Thymus (tissue), 11 donors: Measurements from ENCODE around the gene PCNT. TPM values are rescaled to one million over a fixed set of nuclear protein-coding genes. Genes with fewer than 3 reads are reported as not detected.
"Not testable (repeated sequence)": the region's sequence is repeated elsewhere in the genome, so short reads cannot be mapped to it uniquely, and the experiment has no call there.

Experiments
- DNase-seq, 9 donors: peaks; one replicate each; pipeline ENCODE4 v3.0.0-alpha.2; 2013; ENCODE audit warnings: low spot score in 9 of 9, low read depth in 6 of 9, missing footprints in 1 of 9
- H3K27ac ChIP-seq, 2 donors: one replicate each; pipeline ENCODE4 v1.5.1; 2013; ENCODE audit warnings: control low read depth in 1 of 2, low read depth in 1 of 2, low read length in 1 of 2, mild to moderate bottlenecking in 1 of 2, moderate library complexity in 1 of 2
- H3K27me3 ChIP-seq, 2 donors: one replicate each; pipeline ENCODE4 v1.5.1; 2013; ENCODE audit warnings: low read length in 1 of 2; ENCODE audit not compliant: control insufficient read depth in 2 of 2, insufficient read depth in 1 of 2
- H3K36me3 ChIP-seq, 2 donors: one replicate each; pipeline ENCODE4 v1.5.1; 2013; ENCODE audit warnings: low read length in 1 of 2, mild to moderate bottlenecking in 1 of 2, moderate library complexity in 1 of 2; ENCODE audit not compliant: control insufficient read depth in 2 of 2, insufficient read depth in 2 of 2
- H3K4me1 ChIP-seq, 2 donors: one replicate each; pipeline ENCODE4 v1.5.1; 2013; ENCODE audit warnings: low read length in 2 of 2; ENCODE audit not compliant: control insufficient read depth in 2 of 2, insufficient read depth in 2 of 2
- H3K4me3 ChIP-seq, 2 donors: one replicate each; pipeline ENCODE4 v1.5.1; 2013; ENCODE audit warnings: low read length in 2 of 2, control low read depth in 1 of 2, mild to moderate bottlenecking in 1 of 2
- H3K9me3 ChIP-seq, 2 donors: one replicate each; pipeline ENCODE4 v1.5.1; 2013; ENCODE audit warnings: low read length in 1 of 2, mild to moderate bottlenecking in 1 of 2; ENCODE audit not compliant: control insufficient read depth in 2 of 2, insufficient read depth in 1 of 2
- WGBS: extraction: QIAGEN DNeasy Blood & Tissue Kit; methylation state at CpG from one replicate; pipeline ENCODE4 v1.1.7; 2013; 5-methylcytosine and 5-hydroxymethylcytosine counted together
- polyA plus RNA-seq: library from polyadenylated mRNA; stranded (reverse); fragments of 200-250 nt; gene quantifications from one replicate; pipeline ENCODE4 v1.2.3, GENCODE V29; 2013
- total RNA-seq: library from RNA; stranded (reverse); fragments of 120-200 nt; gene quantifications from one replicate; pipeline ENCODE4 v1.2.4, GENCODE V29; 2013
- donor health status: healthy.

The PCNT gene
- total and polyA plus RNA-seq, 2 donors, result 16.7 to 20.7 TPM

DNA sequence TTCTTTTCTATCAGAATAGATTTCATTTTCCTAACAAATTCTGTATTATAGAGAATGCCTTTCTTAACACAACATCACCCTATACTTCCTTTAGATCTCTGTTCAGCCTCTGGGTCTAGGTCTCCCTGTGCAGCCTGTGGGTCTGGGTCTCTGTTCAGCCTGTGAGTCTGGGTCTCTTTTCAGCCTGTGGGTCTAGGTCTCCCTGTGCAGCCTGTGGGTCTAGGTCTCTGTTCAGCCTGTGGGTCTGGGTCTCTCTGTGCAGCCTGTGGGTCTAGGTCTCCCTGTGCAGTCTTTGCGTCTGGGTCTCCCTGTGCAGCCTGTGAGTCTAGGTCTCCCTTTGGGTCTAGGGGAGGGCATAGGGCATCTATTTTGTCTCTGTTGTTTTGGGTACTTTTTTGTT is 75.2 kb downstream of the PCNT start:
- H3K9me3 ChIP-seq, result no peaks in the 10 kb centered on the region
- no peak for DNase-seq
- no peaks in the 10 kb centered on the region for H3K4me1 ChIP-seq
- H3K36me3 ChIP-seq, result peaks cover 65 to 78% of the 10 kb centered on the region in 2 donors
- no peak overlapping the region for H3K4me3 ChIP-seq
- no peak overlapping the region for H3K27ac ChIP-seq
- WGBS, result 100% methylated on average over 1 of the region's 1 CpG
- no peaks in the 10 kb centered on the region for H3K27me3 ChIP-seq

DNA sequence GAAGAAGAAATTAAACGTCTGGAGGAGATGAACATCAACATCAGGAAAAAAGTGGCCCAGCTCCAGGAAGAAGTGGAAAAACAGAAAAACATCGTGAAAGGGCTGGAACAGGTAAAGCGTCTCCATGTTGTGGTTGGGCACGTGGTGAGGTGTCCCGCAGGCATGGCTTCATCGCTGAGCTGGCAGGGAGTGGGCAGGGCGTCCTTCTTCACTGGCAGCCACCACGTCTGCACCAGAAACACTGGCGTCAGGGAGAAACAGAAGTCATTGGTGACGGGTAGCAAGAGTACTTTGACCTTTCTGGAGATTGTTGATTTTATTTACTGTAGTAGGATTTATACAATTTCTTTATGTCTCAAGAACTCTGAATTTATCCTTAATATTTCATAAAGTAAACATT is 75.7 kb downstream of the PCNT start:
- no peak overlapping the region for H3K4me3 ChIP-seq
- H3K27me3 ChIP-seq, result no peaks in the 10 kb centered on the region
- peaks cover 64 to 78% of the 10 kb centered on the region in 2 donors for H3K36me3 ChIP-seq
- no peak for DNase-seq
- no peak overlapping the region for H3K27ac ChIP-seq
- WGBS, result 97% methylated on average over 10 of the region's 10 CpGs
- no peaks in the 10 kb centered on the region for H3K9me3 ChIP-seq
- no peaks in the 10 kb centered on the region for H3K4me1 ChIP-seq

DNA sequence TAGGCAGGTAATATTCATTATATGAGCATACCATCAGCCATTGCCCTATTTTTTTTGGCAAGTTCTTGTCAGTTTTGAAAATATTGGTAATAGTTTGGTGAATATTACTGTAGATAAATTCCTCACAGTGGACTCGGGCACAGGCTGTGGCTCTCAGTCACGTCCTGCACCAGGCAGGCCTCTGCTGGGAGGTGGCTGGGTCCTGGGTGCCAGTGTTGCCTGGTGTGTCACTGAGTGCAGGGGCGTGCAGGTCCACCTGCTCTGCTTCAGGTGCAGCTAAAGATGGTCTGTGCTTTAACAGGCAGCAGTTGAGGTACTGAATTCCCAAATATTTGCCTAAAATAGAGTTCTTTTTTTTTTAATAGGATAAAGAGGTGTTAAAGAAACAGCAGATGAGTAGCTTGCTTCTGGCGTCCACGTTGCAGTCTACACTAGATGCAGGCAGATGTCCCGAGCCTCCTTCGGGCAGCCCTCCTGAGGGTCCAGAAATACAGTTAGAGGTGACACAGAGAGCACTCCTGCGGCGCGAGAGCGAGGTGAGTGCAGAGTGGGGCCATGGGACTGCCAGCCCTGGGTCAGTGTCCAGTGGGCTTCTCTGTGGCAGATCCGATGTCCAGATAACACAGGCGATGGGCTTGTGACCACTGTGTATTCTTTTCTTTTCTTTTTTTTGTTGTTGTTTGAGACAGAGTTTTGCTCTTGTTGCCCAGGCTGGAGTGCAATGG is 77.4 kb downstream of the PCNT start:
- Histone ChIP-seq H3K9me3 (no peaks in the 10 kb centered on the region), H3K4me3 (no peak overlapping the region), H3K36me3 (peaks cover 55 to 76% of the 10 kb centered on the region in 2 donors), H3K27me3 (no peaks in the 10 kb centered on the region), H3K27ac (no peak overlapping the region), H3K4me1 (no peaks in the 10 kb centered on the region)
- 98% methylated on average over 13 of the region's 13 CpGs for WGBS
- DNase-seq, result no peak

DNA sequence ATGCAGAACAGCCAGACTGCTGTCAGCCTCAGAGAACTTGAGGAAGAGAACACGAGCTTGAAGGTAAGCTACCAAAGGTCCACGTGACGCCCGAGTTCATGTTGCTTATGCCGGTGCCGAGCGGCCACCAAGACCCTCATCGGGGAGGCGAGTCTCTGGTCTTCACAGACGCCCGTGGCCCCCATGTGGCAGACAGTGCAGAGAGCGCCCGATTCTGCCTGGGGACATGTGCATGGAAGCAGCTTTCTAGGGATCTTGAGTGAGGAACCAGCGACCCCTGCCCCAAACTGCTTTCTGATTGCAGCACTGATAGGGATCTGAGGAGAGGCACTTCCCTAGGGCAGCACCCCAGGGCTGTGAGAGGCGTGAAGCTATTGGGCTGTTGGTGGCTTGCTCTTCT is 78.5 kb downstream of the PCNT start:
- H3K9me3 ChIP-seq, result no peaks in the 10 kb centered on the region
- no peak overlapping the region for H3K27ac ChIP-seq
- peaks cover 49 to 69% of the 10 kb centered on the region in 2 donors for H3K36me3 ChIP-seq
- no peaks in the 10 kb centered on the region for H3K4me1 ChIP-seq
- 97% methylated on average over 15 of the region's 15 CpGs for WGBS
- DNase-seq, result no peak
- no peaks in the 10 kb centered on the region for H3K27me3 ChIP-seq
- H3K4me3 ChIP-seq, result no peak overlapping the region

DNA sequence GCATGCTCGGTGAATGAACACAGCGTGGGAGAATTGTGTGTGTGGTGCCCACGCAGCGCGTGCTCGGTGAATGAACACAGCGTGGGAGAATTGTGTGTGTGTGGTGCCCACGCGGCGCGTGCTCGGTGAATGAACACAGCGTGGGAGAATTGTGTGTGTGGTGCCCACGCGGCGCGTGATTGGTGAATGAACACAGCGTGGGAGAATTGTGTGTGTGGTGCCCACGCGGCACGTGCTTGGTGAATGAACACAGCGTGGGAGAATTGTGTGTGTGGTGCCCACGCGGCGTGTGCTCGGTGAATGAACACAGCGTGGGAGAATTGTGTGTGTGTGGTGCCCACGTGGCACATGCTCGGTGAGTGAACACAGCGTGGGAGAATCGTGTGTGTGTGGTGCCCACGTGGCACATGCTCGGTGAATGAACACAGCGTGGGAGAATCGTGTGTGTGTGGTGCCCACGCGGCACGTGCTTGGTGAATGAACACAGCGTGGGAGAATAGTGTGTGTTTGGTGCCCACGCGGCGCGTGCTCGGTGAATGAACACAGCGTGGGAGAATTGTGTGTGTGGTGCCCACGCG is 79.4 kb downstream of the PCNT start:
- not testable (repeated sequence) for DNase-seq, H3K4me1 ChIP-seq, H3K27me3 ChIP-seq, H3K27ac ChIP-seq, H3K9me3 ChIP-seq, H3K4me3 ChIP-seq
- H3K36me3 ChIP-seq, result peaks cover 40 to 60% of the 10 kb centered on the region in 2 donors
- WGBS, result 99% methylated on average over 47 of the region's 47 CpGs

DNA sequence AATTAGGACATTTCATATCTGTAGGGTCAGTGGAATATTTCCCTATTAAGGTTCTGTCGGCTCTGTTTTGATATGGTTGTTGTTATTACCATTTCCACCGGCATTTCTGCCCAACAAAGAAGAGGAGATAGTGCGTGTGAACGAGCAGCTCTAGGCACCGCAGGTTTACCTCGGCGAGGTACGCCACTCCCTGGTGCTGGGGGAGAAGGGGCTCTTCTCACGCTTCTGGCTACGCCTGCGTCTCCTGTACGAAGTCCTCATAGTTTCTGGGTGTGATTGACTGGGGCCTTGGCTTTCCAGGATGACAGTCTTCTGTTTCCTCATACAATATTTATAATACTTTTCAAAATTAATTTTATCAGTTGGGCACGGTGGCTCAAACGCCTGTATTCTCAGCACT is 80.3 kb downstream of the PCNT start:
- peaks cover 32 to 52% of the 10 kb centered on the region in 2 donors for H3K36me3 ChIP-seq
- DNase-seq, result no peak
- 97% methylated on average over 14 of the region's 14 CpGs for WGBS

DNA sequence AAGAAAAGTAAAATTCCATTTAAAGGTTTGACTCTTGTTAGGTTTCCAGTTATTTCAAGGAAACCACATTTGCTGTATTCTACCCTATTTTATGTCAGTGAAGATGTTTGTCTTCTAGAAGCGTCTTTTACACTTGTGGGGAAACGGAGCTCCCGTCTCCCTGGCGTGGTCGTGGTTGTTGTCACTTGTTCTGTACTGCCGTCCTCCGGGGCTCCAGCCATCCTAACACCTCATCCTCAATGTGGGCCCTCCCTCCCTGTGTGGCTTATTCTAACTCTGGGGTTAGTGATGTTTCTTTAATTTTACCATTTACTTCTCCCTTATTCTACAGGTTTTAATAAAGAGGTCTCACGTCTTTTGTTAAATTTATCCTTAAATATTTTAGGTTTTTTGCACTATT is 82.0 kb downstream of the PCNT start:
- no peaks in the 10 kb centered on the region for H3K4me1 ChIP-seq
- H3K4me3 ChIP-seq, result no peak overlapping the region
- no peaks in the 10 kb centered on the region for H3K9me3 ChIP-seq
- H3K27me3 ChIP-seq, result no peaks in the 10 kb centered on the region
- DNase-seq, result no peak
- no peak overlapping the region for H3K27ac ChIP-seq
- 98% methylated on average over 8 of the region's 8 CpGs for WGBS
- H3K36me3 ChIP-seq, result peaks cover 36 to 47% of the 10 kb centered on the region in 2 donors

More for the DNA sequence above, 80.3 kb downstream of the PCNT start:
- no peak overlapping the region for H3K4me3 ChIP-seq
- H3K27ac ChIP-seq, result no peak overlapping the region
- H3K27me3 ChIP-seq, result no peaks in the 10 kb centered on the region
- H3K9me3 ChIP-seq, result no peaks in the 10 kb centered on the region
- no peaks in the 10 kb centered on the region for H3K4me1 ChIP-seq

DNA sequence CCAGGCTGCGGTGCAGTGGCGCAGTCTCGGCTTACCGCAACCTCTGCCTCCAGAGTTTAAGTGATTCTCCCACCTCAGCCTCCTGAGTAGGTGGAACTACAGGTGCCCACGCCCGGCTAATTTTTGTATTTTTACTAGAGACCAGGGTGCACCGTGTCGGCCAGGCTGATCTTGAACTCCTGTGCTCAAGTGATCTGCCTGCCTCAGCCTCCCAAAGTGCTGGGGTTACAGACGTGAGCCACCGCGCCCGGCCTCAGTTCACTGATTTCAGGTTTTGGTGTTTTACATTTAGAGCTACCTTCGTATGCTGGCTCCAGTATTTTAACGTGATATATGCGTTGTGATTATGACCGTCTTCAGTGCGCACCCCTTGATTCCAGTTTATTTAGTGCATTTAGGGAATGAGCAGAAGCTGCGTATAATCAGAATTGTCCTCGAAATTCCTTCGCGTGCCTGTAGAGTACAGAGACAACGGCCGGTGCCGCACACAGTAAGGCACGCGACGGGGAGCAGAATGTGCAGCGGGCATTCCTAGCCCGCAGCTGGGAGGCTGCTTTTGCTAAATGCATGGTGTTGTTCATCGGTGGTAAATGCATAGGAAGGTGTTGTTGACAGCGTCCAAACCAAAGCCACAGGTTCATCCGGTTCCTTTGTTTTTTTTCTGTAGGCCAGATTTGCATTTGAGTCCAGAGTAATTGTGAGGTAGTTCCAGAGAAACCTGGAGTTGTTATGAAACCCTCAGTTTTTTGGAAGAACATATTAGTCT is 85.9 kb downstream of the PCNT start:
- DNase-seq, result no peak
- H3K4me1 ChIP-seq, result no peaks in the 10 kb centered on the region
- 94% methylated on average over 32 of the region's 32 CpGs for WGBS

DNA sequence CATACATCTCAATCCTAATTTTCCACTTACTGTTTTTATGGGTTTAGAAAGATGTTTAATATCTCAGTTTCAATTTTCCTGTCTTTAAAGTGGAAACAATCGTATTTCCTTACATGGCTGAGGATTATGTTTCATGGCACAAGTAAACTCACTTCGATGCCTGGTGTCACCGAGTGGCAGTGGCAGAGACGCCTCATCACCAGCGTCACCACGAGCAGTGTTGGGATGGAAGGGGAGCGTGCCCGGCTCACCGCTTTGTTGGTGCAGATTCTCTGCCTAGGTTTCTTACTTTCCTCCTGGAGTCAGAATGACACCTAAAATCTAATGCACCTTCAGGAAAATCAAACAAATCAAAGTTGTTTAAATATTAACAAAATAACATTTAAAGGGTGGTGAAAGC is 86.6 kb downstream of the PCNT start:
- H3K4me1 ChIP-seq, result no peaks in the 10 kb centered on the region
- 99% methylated on average over 9 of the region's 9 CpGs for WGBS
- no peak for DNase-seq
- H3K9me3 ChIP-seq, result no peaks in the 10 kb centered on the region
- H3K27ac ChIP-seq, result no peak overlapping the region
- no peaks in the 10 kb centered on the region for H3K27me3 ChIP-seq
- H3K4me3 ChIP-seq, result no peak overlapping the region
- peaks cover 24 to 41% of the 10 kb centered on the region in 2 donors for H3K36me3 ChIP-seq

More for the DNA sequence above, 85.9 kb downstream of the PCNT start:
- Histone ChIP-seq H3K4me3 (no peak overlapping the region), H3K9me3 (no peaks in the 10 kb centered on the region), H3K36me3 (peaks cover 24 to 39% of the 10 kb centered on the region in 2 donors), H3K27me3 (no peaks in the 10 kb centered on the region), H3K27ac (no peak overlapping the region)
